Hepatocyte (in vitro differentiated cells): Measurements from ENCODE around the gene SNX19. TPM values are rescaled to one million over a fixed set of nuclear protein-coding genes. Genes with fewer than 3 reads are reported as not detected.

Experiments
- DNase-seq: peaks from one replicate; pipeline ENCODE4 v3.0.0-alpha.2; 2016; ENCODE audit warnings: low spot score
- H2AFZ ChIP-seq: fragments of 200-600 bp; sonication (generic); 2 replicates; pipeline ENCODE4 v1.6.0; 2016; ENCODE audit warnings: antibody characterized with exemption, mild to moderate bottlenecking
- H3K27ac ChIP-seq: fragments of 200-600 bp; sonication (generic); 2 replicates; pipeline ENCODE4 v1.5.1; 2016; ENCODE audit warnings: mild to moderate bottlenecking
- H3K27me3 ChIP-seq: fragments of 200-600 bp; sonication (generic); 2 replicates; pipeline ENCODE4 v1.6.1; 2016
- H3K36me3 ChIP-seq: fragments of 200-600 bp; sonication (generic); replicated peaks from 2 replicates; pipeline ENCODE4 v1.5.1; 2016; ENCODE audit warnings: low read depth; ENCODE audit not compliant: insufficient read depth
- H3K4me1 ChIP-seq: fragments of 200-600 bp; sonication (generic); 2 replicates; pipeline ENCODE4 v1.5.1; 2016; ENCODE audit warnings: mild to moderate bottlenecking, moderate library complexity; ENCODE audit not compliant: insufficient read depth
- H3K4me2 ChIP-seq: fragments of 200-600 bp; sonication (generic); 2 replicates; pipeline ENCODE4 v1.6.0; 2016
- H3K4me3 ChIP-seq: fragments of 200-600 bp; sonication (generic); 2 replicates; pipeline ENCODE4 v1.5.1; 2016; ENCODE audit warnings: mild to moderate bottlenecking
- H3K79me2 ChIP-seq: fragments of 200-600 bp; sonication (generic); 2 replicates; pipeline ENCODE4 v1.6.0; 2017; ENCODE audit warnings: mild to moderate bottlenecking
- H3K9me2 ChIP-seq: fragments of 200-600 bp; sonication (generic); replicated peaks from 2 replicates; pipeline ENCODE4 v1.6.0; 2017; ENCODE audit warnings: mild to moderate bottlenecking; ENCODE audit not compliant: insufficient read depth
- H3K9me3 ChIP-seq: fragments of 200-600 bp; sonication (generic); 2 replicates; pipeline ENCODE4 v1.5.1; 2016; ENCODE audit warnings: low read depth, mild to moderate bottlenecking
- H4K20me1 ChIP-seq: fragments of 200-600 bp; sonication (generic); 2 replicates; pipeline ENCODE4 v1.6.0; 2016; ENCODE audit warnings: mild to moderate bottlenecking; ENCODE audit not compliant: insufficient read depth, poor library complexity, severe bottlenecking
- CTCF ChIP-seq: fragments of 200-600 bp; sonication (generic); IDR thresholded peaks from 2 replicates; pipeline ENCODE4 v1.5.1; 2016; ENCODE audit warnings: antibody characterized with exemption, mild to moderate bottlenecking; ENCODE audit not compliant: poor library complexity
- EZH2 ChIP-seq: fragments of 200-600 bp; sonication (generic); IDR thresholded peaks from 2 replicates; pipeline ENCODE4 v1.6.1; 2016; ENCODE audit warnings: antibody characterized with exemption, mild to moderate bottlenecking, borderline replicate concordance
- EZH2phosphoT487 ChIP-seq: fragments of 200-600 bp; sonication (generic); IDR thresholded peaks from one replicate; pipeline ENCODE4 v1.6.1; 2018; ENCODE audit warnings: antibody characterized with exemption, mild to moderate bottlenecking, low read depth, moderate library complexity; ENCODE audit not compliant: unreplicated experiment, severe bottlenecking
- WGBS: methylation state at CpG from one replicate; pipeline ENCODE4 v1.1.6; 2016; ENCODE audit warnings: low lambda C conversion rate; ENCODE audit errors: missing lambda C conversion rate; 5-methylcytosine and 5-hydroxymethylcytosine counted together
- polyA plus RNA-seq: library from polyadenylated mRNA; unstranded; fragments of >200 nt; fragmentation: Nextera tagmentation; extraction: Ambion mirVana; gene quantifications from 2 replicates; pipeline ENCODE4 v1.2.1, GENCODE V29; 2016
- total RNA-seq: library from RNA; depleted of rRNA; stranded (reverse); fragments of >200 nt; gene quantifications from 2 replicates; pipeline ENCODE4 v1.2.3, GENCODE V29; 2014

SNX19 gene
- total and polyA plus RNA-seq, 2 experiments from 2014 or later: 40.6 to 64.3 TPM

- Histone ChIP-seq H3K27ac (no peak overlapping the region), H3K79me2 (no peaks in the 10 kb centered on the region), H3K9me2 (no peaks in the 10 kb centered on the region), H3K4me2 (no peak overlapping the region), H3K4me3 (no peak overlapping the region), H3K9me3 (no peaks in the 10 kb centered on the region), H3K4me1 (no peaks in the 10 kb centered on the region), H3K27me3 (no peaks in the 10 kb centered on the region), H4K20me1 (no peaks in the 10 kb centered on the region), H3K36me3 (no peaks in the 10 kb centered on the region), H2AFZ (no peak overlapping the region)
- TF ChIP-seq CTCF (no peak), EZH2 (no peak), EZH2phosphoT487 (no peak)
- no peak for DNase-seq
- 79% methylated on average over 8 of the region's 8 CpGs for WGBS
Measured at GRCh38 chr11:130852589-130852988, 63.7 kb downstream of the SNX19 start.

- Histone ChIP-seq H2AFZ (no peak overlapping the region), H3K9me3 (no peaks in the 10 kb centered on the region), H3K4me2 (no peak overlapping the region), H3K9me2 (no peaks in the 10 kb centered on the region), H3K79me2 (no peaks in the 10 kb centered on the region), H4K20me1 (no peaks in the 10 kb centered on the region), H3K4me1 (no peaks in the 10 kb centered on the region), H3K27me3 (no peaks in the 10 kb centered on the region), H3K27ac (no peak overlapping the region), H3K4me3 (no peak overlapping the region), H3K36me3 (no peaks in the 10 kb centered on the region)
- TF ChIP-seq EZH2phosphoT487 (no peak), EZH2 (no peak), CTCF (no peak)
- no peak for DNase-seq
- 91% methylated on average over 6 of the region's 6 CpGs for WGBS
Measured at GRCh38 chr11:130850185-130850944, 65.9 kb downstream of the SNX19 start.

GRCh38 chr11:130849215-130849568 is 67.1 kb downstream of the SNX19 start:
- no peaks in the 10 kb centered on the region for H3K27me3 ChIP-seq

More at GRCh38 chr11:130849215-130849568, 67.1 kb downstream of the SNX19 start:
- H3K9me3 ChIP-seq: no peaks in the 10 kb centered on the region
- H3K36me3 ChIP-seq: no peaks in the 10 kb centered on the region
- H3K4me2 ChIP-seq: no peak overlapping the region
- no peak for TF ChIP-seq CTCF
- TF ChIP-seq EZH2: no peak
- no peak for TF ChIP-seq EZH2phosphoT487
- H3K9me2 ChIP-seq: no peaks in the 10 kb centered on the region
- no peak overlapping the region for H3K4me3 ChIP-seq
- H3K4me1 ChIP-seq: no peaks in the 10 kb centered on the region
- no peak overlapping the region for H2AFZ ChIP-seq
- no peaks in the 10 kb centered on the region for H4K20me1 ChIP-seq
- peak; percentile 16 for DNase-seq
- no peaks in the 10 kb centered on the region for H3K79me2 ChIP-seq
- H3K27ac ChIP-seq: no peak overlapping the region
- 88% methylated on average over 2 of the region's 2 CpGs for WGBS
